Esophagus (tissue), 2 donors: ENCODE results near the gene NUDCD2. TPM values are rescaled to one million over a fixed set of nuclear protein-coding genes. Genes with fewer than 3 reads are reported as not detected.

Experiments used
- polyA plus RNA-seq, 2 donors: library from polyadenylated mRNA; stranded (reverse); fragments of 200-250 nt; gene quantifications; one replicate each; pipeline ENCODE4 v1.2.3, GENCODE V29; 2013
- donor health status: healthy with polysubstance abuse.
- donor health status: Bipolar disorder and iron deficiency.

The NUDCD2 gene
- polyA plus RNA-seq, 2 donors, result 4.8 to 5.4 TPM

Other genes starting within 250 kb of the NUDCD2 start
- 10 to 100 TPM; 38.1 to 48.3 TPM for gene CCNG1, start 22.5 kb downstream of the NUDCD2 start, polyA plus RNA-seq
- gene HMMR, start 530 bp upstream of the NUDCD2 start, polyA plus RNA-seq, result 1 to 10 TPM; 2.1 to 4.1 TPM
- gene MAT2B, start 45.5 kb upstream of the NUDCD2 start, polyA plus RNA-seq, result 10 to 100 TPM; 26.9 to 35.0 TPM